NCI-H510A treated with DMSO at 0.1 percent for 48 hours (cell line): ENCODE measurements around the gene COA3.

ENCODE experiments used
- DNase-seq: peaks from one replicate; lab custom pipeline; 2025; lab: John Stamatoyannopoulos, UW

COA3 gene

DNA sequence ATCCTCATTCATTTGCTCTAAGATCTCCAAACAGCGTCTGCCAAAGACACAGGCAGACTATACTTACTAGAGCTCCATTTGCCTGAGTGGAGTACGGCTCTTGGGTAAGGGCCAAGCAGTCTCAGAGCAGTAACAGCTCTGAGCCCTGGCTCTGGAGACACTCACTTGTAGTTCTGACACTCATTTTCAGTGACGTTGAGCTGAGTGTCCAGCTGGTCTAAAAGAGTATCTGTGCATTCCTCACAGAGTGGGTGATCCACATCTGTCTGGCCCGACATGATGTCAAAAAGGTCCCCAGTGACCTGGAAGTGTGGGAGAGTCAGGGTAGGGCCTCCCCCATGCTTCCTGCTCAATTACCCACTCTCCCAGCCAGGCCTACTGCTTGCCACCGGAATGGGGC lies 19.9 kb upstream of the COA3 start:
- no peak for DNase-seq

DNA sequence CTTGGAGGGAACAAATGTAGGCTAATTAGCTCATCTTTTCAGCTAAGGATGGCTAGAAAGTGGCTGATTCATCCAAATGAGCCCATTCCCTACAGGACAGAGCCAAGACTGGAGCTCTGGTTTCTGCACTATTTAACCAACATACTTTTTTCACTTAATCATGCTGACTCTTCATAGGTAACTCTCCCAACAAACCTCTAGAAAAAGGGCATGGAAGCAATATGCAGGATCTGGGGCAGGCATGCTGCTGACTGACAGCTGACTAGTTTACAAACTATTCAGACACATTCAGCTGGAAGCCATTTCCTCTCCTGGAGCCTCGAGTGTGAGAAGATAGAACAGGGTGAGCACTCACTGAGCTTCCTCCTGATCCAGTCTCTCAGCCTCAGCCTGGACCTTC lies 19.4 kb upstream of the COA3 start:
- DNase-seq = no peak

DNA sequence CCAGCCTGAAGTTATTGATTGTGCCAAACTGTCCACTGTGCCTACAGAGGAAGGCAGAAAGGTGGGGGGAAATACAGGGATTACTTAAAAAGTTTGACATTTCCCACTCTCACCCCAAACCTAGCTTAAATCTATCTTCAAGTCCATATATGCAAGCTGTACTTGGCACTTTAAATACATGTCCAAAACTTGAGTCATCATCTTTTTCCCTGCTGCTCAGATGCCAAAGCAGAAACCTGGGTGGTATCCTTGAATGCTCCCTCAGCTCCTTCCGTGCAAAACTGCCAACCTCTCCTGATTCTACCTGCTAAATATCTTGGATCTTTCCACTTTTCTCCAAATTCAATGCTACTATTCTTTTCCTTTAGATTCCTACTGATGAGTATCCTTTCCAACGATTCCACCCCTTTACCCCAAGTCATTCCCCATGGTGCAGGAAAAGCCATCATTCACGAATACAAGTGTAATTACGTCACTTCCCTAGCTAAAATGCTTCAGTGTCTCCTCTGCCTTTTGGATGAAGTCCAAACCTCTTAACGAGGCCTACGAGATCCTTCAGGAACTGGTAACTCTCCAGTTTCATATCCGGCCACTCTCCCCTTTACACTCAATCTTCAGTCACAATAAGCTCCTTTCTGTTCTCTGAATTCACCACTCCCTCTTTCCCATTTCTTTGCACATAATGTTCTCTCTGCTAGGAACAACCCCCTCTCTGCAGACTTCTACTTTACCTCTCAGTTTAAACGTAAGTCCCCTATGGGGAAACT lies 16.3 kb upstream of the COA3 start:
- DNase-seq = no peak

DNA sequence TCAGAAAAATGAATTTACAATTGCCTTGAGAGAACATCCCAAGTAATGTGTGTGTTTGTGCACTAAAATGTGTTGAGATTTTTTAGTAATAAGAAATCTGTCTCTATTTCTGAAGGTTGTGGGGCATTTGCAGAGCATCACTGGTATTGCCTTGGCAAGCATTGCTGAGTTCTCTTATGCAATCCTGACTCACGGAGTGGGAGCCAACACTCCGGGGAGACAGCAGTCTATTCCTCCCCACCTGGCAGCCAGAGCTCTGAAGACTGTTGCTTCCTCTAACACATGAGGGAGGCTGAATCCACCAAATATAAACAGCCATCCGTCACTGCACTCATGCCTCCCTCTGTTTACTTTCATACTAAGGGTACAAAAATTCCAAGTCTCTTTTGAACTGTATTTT lies 10.7 kb upstream of the COA3 start:
- no peak for DNase-seq

DNA sequence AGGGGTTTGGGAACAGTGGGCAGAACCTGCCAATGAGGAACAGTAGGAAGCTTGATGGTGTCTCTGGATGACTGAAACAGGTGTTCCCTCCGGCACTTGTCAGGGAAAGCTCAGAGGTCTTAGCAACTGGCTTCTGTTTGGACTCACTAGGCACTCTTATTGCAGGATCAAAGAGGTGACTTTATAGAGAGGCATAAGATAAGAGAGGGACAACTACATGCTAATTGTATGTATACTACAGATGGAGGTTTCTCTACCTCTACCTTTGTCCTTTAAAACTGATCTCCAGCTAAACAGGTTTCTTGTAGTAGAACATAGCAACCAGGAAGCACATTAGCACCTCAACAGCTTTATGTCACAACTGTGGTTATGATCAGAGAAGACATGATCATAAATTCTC lies 7.7 kb upstream of the COA3 start:
- no peak for DNase-seq

DNA sequence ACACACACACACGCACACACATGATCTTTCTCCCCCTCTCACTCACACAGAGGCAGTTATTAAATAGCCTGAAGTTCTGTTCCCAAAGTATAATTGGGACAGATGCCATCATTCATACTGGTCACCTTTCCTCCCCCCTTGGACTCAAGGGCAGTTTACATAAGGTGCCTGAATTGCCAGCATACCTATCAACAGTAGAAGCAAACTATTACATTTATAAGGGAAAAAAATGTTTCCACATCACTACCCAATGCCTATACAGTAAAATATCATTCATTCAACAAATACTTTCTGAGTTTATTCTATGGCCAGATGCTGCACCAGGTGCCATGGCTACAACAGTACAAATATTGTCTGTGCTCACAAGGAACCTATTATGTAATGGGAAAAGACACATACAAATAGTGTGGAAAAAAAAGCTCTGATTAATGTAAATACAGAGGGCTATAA lies 6.4 kb upstream of the COA3 start:
- no peak for DNase-seq

DNA sequence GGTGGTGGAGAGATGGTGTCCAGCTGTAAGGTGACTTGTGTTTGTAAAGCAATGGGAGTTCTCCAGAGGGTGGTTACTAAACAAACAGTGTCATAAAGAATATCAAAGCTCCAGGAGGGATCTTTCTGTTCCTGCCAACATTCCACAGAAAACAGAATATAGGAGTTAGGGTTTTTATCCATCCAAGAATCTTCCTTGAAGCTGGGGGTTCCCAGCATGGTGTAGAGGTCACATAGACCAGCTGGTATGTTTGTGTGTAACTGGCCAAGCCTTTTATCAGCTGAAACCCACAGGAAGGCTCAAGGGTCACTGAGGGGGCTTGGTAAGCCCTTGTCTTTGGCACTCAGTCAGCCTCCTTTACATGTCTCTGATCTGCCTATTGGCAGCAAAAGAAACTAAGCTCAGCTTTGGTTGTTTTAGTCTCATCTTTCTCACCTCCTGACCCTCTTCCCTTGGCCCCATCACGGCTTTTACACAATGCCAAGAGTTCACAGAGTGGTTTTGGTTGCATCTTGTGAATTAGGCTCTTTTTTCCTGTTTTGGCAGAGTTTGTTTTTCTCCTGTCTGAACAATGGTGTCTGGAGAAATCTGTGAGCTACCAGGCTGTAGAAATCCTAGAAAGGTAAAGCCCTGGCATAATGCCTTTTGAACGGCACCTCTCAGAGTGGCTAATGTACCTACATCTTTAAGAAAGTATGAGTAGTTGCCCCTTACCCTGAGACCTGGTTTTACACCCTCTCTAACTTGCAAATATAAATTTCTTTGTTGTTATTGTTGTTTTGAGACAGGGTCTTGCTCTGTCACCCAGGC lies 4.8 kb upstream of the COA3 start:
- no peak for DNase-seq

DNA sequence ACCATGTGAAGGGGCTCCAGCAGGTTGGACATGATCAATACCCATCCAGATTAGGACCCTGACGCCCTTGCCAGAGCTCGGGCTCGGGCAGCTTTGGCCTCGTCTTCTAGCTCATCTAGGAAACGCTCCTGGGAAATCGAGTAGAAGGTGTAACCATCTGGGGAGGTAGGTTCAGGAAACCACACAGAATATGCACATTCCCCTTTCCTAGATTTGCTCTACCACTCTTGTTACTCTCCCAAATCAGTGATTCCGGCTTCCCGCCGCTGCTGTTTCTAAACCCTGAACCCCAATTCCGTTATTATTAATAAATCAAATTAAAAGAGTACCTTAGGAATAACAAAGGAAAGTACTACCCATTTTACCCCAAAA lies 507 bp downstream of the COA3 start:
- no peak for DNase-seq

DNA sequence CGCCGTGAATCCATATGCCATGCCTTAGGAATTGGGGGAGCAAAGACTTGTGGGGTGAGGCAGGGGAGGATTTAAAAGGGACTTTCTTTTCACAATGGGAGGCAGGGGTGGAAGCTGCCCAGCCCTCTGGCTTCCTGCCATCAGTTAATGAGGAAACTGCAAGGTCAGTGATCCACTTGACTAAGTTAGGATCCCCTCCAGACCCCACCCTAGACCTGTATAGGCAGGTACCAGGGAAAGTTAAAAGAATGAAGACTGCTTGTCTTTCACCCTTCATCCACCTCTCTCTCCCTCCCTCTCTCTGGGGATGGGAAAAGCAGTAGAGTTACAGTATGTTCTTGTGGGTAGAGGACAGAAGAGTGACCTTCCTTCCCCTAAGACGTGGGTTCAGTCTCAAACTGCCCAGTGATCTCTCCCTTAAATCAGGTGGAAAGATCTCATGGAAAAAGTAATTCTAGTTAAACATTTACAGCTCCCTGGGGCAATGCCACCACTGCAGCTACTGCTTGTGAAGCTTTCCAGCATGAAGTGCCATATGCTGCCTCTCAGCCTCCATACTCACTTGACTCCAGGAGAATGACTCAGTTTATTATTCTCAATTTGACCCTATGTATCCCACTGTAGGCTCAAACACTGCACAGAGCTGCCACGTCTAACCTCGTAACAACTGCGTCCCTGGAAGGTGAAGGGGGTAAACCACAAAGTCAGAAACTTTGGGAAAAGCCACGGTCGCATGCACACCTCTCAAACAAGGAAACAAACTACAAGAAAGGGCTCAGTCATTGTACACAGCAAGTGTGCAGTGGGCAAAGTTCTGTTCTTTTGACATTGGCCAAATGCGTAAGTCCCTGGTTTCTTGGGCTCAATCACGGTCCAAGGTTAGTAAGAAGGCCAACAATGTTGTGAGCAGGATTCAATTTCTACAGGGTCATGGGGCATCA lies 1.2 kb downstream of the COA3 start:
- DNase-seq = no peak

DNA sequence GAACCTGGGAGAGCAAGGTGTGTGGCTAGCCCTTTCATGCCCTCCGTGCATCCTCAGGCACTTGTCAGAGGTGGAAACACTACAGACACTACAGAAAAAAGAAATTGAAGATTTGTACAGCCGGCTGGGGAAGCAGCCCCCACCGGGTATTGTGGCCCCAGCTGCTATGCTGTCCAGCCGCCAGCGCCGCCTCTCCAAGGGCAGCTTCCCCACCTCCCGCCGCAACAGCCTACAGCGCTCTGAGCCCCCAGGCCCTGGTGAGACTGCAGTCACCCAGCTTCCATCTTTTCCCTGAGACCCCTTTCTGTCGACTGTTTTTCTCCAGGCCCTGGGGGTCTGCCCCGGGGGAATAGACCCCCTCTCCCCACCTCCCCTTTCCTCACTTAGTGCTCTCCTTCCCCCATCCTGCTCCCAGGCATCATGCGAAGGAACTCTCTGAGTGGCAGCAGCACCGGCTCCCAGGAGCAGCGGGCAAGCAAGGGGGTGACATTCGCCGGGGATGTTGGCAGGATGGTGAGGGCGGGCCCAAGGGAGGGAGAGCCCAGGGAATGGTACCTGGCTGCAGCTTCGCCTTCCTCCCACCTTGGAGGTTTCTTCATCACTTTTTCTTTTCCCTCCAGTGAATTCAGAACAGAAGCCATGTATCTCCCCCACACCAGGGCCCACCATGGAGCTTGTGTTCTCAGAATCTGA lies 2.3 kb downstream of the COA3 start:
- no peak for DNase-seq

DNA sequence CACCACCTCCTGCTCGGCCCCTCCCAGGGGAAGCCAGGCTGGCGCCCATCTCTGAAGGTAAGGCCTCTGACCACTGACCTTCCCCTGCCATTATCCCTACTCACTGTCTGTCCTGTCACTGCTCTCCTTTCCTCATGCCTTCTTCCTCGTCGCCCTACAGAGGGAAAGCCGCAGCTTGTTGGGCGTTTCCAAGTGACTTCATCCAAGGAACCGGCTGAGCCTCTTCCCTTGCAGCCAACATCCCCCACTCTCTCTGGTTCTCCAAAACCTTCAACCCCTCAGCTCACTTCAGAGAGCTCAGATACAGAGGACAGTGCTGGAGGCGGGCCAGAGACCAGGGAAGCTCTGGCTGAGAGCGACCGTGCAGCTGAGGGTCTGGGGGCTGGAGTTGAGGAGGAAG lies 3.0 kb downstream of the COA3 start:
- DNase-seq = no peak

DNA sequence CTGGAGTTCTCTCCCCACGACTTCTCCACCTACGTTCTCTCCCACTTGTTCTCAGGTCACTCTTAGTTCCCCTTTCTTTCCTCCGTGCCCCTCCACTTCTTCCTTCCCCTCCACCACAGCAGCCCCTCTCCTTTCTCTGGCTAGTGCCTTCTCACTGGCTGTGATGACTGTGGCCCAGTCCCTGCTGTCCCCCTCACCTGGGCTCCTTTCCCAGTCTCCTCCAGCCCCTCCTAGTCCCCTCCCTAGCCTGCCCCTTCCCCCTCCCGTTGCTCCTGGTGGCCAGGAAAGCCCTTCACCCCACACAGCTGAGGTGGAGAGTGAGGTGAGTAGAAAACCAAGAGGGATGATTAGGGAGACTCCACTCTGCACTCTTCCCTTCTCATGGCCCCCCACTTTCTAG lies 3.4 kb downstream of the COA3 start:
- no peak for DNase-seq

DNA sequence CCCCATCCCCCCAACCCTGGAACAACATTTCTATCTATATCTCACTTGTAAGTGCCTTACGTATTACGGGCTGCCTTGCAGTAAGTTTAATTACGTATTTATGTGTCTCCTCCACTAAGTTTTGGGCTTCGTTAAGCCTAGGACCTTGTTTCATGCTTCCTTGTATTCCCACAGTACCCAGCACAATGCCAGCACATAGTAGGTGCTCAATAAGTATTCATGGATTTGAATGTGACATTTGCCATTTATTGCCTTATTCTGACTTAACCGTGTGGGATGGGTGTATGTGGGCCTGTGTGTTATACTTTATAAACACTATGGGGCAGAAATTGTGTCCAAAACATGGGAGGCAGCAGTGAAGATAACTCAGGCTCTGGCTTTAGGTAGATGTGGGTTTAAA lies 6.0 kb downstream of the COA3 start:
- DNase-seq = no peak

DNA sequence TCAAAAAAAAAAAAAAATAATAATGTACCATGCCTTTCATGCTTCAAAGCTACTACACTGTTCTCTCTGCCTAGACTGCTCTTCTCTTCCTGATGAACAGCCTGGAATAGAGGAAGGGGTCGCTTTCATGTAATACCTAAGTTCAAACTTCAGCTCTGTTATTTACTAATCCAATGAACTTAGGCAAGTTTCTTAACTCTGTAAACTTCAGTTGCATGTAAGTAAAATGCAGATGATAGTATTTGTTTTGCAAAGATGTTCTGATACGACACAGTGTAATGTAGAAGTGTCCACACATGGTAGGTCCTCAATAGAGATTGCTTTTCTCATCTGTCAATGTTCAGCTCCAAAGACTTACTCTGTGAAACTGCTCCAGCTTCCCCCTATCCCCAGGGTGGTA lies 6.6 kb downstream of the COA3 start:
- no peak for DNase-seq

DNA sequence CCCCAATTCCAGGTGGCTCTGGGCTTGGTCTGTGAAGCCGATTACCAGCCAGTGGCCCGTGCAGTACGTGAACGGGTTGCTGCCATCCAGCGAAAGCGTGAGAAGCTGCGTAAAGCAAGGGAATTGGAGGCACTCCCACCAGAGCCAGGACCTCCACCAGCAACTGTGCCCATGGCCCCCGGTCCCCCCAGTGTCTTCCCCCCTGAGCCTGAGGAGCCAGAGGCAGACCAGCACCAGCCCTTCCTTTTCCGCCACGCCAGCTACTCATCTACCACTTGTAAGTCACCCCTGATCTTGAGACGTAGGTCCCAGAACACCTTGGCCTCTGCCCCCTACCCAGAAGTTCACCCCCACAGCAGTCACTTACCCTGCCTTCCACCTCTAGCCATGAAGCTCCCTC lies 11.2 kb downstream of the COA3 start:
- DNase-seq = no peak

DNA sequence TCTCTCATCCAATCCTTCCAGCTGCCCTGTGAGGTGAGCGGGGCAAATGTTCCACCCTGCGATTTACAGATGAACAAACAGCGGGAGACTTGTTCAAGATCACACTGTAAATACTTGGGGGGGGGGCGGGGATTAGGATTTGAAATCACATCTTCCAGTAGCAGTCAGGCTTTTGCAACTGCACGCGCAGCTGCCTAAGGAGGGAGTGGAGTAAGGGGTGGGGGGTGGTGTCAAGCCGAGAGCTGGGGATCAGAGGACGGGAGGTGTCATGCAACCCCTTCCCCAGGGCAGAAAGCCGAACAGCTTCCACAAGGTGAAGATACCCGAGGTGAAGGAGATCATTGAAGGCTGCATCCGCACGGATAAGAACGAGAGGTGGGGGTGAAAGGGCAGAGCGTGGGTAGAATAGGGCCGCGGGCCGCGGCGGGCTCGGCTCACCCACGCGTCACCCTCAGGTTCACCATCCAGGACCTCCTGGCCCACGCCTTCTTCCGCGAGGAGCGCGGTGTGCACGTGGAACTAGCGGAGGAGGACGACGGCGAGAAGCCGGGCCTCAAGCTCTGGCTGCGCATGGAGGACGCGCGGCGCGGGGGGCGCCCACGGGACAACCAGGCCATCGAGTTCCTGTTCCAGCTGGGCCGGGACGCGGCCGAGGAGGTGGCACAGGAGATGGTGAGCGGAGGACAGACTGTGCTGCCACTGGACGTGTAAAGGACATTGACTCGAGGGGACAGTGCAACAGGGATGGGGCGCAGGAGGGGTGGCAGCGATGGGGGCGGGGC lies 13.5 kb downstream of the COA3 start:
- DNase-seq = no peak

DNA sequence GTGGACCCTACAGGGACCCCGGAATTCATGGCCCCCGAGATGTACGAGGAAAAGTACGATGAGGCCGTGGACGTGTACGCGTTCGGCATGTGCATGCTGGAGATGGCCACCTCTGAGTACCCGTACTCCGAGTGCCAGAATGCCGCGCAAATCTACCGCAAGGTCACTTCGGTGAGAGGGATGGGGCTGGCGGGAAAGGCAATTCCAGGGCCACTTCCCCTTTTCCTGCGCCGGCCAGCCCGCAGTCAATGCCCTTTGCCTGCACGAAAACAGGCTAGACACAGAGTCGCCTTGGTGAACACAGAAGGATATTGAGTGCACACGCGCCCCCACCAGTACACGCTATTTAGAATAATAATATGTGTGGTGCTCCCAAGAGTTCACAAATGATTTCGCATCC lies 14.1 kb downstream of the COA3 start:
- no peak for DNase-seq

DNA sequence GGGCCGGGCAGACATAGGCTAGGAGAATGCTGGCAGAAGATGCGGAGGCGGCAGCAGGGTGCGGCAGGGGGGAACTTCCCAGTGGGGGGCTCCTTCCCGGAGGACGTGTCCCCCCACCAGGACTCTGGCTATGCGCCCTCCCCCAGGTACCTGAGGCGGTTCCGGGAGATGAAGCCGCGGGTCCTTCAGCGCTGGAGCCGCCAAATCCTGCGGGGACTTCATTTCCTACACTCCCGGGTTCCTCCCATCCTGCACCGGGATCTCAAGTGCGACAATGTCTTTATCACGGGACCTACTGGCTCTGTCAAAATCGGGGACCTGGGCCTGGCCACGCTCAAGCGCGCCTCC lies 14.7 kb downstream of the COA3 start:
- no peak for DNase-seq

DNA sequence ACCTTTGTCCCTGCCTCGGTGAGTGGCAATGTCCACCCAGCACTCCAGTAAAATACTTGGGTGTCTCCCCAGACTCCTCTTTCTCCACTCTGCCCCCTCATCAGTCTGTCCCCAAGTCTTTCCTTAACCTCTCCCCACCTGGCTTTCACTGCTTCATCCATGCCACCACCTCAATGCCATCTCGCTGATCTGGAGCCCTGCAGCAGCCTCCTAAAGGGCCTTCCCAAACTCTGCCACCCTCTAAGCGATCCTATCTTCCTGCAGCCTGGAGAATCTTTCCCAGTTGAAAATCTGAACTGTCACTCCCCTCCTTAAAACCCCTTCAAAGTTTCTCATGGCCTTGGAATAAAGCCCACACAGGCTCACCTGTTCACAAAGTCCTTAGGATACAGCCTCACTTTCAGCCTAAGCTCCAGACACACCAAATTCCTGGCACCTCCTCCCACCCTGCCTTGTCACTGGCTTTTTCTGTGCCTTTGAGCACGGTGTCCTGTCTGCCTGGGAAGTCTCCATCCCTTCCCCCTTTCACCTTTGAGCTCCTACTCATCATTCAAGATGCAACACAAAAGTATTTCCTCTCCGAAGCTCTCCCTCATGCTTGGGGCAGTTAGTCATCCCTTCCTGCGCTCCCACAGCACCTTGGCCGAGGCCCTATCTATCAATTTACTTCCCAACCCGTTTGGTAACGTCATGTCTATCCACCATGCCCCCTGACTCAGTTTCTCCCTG lies 15.3 kb downstream of the COA3 start:
- DNase-seq = no peak
